Inflammatory macrophage treated with lipopolysaccharide for 1 hour (primary cell): Measurements from ENCODE around the gene LIMCH1.
"Not testable (repeated sequence)": the region's sequence is repeated elsewhere in the genome, so short reads cannot be mapped to it uniquely, and the experiment has no call there.

Experiments used
- DNase-seq, 2 donors: peaks; one replicate each; pipeline ENCODE4 v3.0.0-alpha.2; 2020 to 2022

The LIMCH1 gene

DNA sequence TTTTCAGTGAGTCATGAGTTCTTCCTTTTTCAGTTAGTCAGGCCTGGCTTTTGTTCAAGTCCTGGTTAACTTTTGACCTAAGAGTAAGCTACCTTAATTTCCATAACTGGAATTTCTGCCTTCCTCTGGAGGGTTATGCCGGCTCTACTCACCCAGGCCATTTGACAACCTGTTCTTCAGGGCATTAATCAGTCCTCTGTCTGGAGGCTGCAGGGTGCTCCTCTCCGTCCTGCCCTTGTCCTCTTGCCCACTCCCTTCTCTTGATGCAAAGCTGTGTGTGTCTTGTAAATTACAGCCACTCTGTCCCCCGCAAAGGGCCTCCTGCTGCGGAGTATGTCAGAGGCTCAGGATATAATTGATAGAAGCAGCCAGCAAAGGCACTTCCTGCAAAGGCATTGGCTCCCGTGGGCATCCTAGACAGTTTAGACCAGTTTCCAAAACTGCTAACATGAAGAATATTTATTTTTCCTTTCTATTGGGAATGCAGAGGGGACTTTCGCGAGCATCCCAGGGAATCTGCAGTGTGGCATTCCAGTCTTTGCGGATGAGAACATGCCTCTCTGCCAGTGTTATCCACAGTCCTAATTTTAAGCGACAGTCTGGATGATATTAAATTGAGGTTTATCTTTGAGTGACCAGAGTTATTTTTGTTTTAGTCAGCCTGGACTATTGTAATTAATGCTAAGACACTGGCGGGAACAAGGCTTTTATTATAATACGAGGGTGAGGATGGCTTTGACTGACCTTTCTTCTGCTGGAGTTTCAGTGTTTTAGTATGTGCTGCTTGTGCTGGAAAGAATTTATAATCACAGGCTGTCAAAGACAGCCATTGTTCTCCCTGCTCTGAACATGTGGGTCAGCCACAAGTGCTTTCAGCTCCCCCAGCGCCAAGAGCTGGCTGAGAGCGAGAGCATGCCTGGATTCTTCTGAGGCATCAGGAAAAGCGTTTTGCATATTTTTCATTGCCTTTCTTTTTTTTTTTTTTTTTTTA, 74.2 kb downstream of the LIMCH1 start:
- no peak for DNase-seq

DNA sequence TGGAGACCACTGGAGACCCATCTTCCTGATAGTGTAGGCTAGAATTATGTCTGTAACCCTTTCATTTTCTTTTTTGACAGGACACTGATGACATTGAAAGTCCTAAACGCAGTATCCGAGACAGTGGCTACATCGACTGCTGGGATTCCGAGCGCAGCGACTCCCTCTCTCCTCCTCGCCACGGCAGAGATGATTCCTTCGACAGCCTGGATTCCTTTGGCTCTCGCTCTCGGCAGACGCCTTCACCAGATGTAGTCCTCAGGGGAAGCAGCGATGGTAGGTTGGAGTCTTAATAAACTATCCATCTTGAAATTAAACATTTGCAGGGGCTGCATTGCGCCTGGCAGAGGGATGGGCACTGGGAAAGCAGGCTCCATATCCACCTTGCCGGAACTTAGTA, 75.4 kb downstream of the LIMCH1 start:
- no peak for DNase-seq

GRCh38 chr4:41613821-41614220, 75.9 kb downstream of the LIMCH1 start:
- no peak for DNase-seq

GRCh38 chr4:41614519-41614918, 76.6 kb downstream of the LIMCH1 start:
- DNase-seq: no peak

DNA sequence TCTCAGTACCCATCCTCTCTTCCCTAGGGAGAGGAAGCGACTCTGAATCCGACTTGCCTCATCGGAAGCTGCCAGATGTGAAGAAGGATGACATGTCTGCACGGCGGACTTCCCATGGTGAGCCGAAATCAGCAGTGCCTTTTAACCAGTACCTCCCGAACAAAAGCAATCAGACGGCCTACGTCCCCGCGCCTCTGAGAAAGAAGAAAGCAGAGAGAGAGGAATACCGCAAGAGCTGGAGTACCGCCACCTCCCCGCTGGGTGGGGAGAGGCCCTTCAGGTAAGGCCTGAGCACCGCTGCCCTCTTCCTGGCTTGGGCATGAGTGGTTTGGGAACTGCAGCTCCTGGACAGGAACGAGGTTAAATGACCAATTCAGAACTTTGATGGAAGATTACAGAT, 81.2 kb downstream of the LIMCH1 start:
- no peak for DNase-seq

- DNase-seq: no peak
These were observed 82.8 kb downstream of the LIMCH1 start for GRCh38 chr4:41620594-41621256.

GRCh38 chr4:41622787-41623186, 84.8 kb downstream of the LIMCH1 start:
- DNase-seq: no peak

DNA sequence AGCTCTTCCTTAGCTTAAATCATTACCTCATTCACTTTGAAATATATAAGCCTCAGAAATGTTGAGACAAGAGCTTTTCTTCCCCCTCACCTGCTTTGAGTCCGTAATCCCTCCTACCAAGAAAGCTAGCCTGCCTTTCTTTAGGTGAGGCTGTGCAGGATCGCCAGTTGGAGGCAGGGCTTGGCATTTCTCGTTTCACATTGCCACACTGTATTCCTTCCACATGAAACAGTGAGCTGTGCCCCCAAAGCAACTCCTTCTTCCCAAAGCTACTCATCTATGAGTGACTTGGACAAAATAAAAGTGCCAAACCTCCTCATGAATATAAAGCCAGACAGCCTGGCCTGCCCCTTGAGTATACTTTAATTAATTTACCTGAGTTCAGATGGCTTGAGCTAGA, 86.8 kb downstream of the LIMCH1 start:
- no peak for DNase-seq

- DNase-seq: no peak
These were observed 87.6 kb downstream of the LIMCH1 start for GRCh38 chr4:41625531-41625930.

GRCh38 chr4:41628936-41629335, 91.0 kb downstream of the LIMCH1 start:
- no peak for DNase-seq

- no peak for DNase-seq
These were observed 93.6 kb downstream of the LIMCH1 start for GRCh38 chr4:41631523-41631922.

DNA sequence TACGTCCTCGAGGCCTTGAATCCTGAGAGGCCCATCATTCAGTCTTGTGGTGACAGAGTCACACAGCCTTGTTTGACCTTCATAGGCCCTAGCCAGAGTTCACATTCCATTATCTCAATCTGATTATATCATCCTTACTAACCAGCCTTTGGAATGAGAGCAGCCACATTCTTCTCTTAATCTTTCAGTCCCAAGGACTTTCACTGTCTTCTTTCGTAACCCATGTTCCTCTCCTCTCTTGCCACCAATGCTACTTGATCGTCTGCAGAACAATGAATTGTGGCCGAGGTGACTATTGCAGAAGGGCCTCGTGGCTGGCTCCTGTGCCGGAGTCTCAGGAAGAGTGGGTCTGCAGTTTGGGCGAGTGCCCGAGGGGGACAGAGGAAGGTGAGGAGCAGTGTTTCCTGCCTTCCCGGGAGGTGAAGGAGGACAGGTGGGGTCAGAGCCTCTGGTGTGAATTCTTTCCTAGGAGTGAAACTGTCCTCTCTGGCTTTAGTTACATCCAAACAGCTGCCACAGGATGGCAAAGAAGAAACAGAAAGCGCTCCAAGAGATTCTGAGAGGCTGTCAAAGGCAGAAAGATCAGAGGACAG, 94.6 kb downstream of the LIMCH1 start:
- no peak for DNase-seq

- no peak for DNase-seq
These were observed 95.4 kb downstream of the LIMCH1 start for GRCh38 chr4:41633321-41633720.

GRCh38 chr4:41635441-41635840, 97.5 kb downstream of the LIMCH1 start:
- no peak for DNase-seq

GRCh38 chr4:41638203-41638602, 100.2 kb downstream of the LIMCH1 start:
- no peak for DNase-seq

GRCh38 chr4:41638866-41639265, 100.9 kb downstream of the LIMCH1 start:
- no peak for DNase-seq

DNA sequence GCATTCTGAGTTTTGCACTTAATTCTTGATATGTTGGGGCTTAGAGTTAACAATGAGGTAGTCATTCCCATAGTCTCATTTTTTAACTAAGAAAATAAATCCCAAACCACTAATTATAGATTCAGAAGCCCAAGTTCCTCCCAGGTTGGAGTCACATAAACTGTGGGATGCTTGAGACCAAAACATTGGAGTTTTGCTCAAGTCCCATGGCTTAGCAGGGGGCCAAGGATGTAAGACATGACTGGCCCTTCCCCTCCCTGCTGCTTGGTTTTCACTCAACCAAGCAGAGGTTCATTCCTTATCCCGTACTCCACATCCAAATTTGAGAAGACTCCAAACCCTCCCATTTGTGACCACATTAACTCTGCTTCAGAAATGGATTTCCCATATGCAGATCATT, 101.3 kb downstream of the LIMCH1 start:
- DNase-seq: no peak

GRCh38 chr4:41640906-41641305, 102.9 kb downstream of the LIMCH1 start:
- no peak for DNase-seq

DNA sequence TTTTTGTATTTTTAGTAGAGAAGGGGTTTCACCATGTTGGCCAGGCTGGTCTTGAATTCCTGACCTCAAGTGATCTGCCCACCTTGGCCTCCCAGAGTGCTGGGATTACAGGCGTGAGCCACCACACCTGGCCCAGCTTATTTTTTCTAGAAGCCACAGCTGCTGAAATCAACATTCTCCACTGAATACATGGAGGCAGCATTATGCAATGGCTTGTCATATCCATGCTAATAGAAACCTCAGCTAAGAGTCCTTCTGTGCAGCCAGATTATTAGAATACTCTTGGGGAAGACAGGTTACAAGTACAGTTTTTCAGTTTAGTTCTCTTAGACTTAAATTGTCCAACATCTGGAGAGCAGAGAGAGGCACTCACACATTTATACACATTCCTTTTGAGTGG, 104.8 kb downstream of the LIMCH1 start:
- not testable (repeated sequence) for DNase-seq

DNA sequence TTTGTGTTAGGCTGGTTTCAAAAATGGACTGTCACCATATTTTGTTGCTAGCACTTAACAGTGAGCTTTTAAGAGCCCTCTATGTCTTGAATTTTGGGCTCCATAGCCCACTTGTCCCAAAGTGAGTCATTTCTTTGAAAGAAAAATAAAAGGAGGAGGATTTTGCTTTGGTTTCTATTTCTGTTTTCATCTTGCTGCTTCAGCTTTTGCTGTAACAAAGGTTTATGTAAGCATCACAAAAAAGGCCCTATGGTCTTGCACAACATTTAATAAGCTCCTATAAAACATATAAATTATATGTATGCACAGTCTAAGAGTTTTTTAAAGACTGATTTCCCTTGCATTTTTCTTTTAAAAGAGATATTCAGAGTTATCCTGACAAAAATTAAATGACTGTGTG, 105.4 kb downstream of the LIMCH1 start:
- DNase-seq: no peak

GRCh38 chr4:41644288-41644914, 106.4 kb downstream of the LIMCH1 start:
- peak; percentile 13 to 39 for DNase-seq

DNA sequence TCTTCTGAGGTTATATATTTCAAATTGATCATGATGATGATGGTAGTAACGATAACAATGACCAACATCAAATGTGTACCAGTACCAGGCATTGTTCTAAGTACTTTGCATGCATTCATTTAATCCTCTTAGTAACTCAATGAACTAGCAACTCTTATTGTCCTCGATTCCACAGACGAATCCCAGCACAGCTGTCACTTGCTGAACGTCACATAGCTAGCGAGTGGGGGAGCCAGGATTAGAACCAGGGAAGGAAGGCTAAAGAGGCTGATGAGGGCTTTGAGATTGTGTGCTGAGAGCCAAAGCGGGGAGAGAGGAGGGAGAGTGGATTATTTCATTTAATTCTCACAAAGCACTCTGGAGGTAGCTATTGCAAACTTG, 106.9 kb downstream of the LIMCH1 start:
- DNase-seq: no peak

GRCh38 chr4:41645728-41646390, 107.9 kb downstream of the LIMCH1 start:
- peak; percentile 21 to 37 for DNase-seq
